Endothelial cell of umbilical vein (primary cell): ENCODE data around the gene CAMK2B.

Source experiments
- EZH2 ChIP-seq: IDR thresholded peaks from 2 replicates; pipeline ENCODE4 v1.6.1; 2012; ENCODE audit warnings: borderline replicate concordance, low read depth, mild to moderate bottlenecking, moderate library complexity, low read length, inconsistent platforms; ENCODE audit not compliant: severe bottlenecking
- GATA2 ChIP-seq: IDR thresholded peaks from 2 replicates; pipeline ENCODE4 v1.7.0; 2011; ENCODE audit warnings: low read depth, mild to moderate bottlenecking, moderate library complexity, mixed read lengths, low read length; ENCODE audit not compliant: insufficient read length, insufficient read depth
- JUN ChIP-seq: IDR thresholded peaks from 2 replicates; pipeline ENCODE4 v1.6.1; 2011; ENCODE audit warnings: borderline replicate concordance, low read depth; ENCODE audit not compliant: insufficient read length, insufficient read depth
- POLR2A ChIP-seq: IDR thresholded peaks from 2 replicates; pipeline ENCODE4 v1.6.1; 2012; ENCODE audit warnings: low read depth, mild to moderate bottlenecking, control low read depth, low read length
- POLR2AphosphoS5 ChIP-seq: IDR thresholded peaks from 2 replicates; pipeline ENCODE4 v1.6.1; 2012; ENCODE audit warnings: low read depth, mild to moderate bottlenecking, control low read depth, low read length, moderate library complexity; ENCODE audit not compliant: insufficient read depth
- TF ChIP-seq, protein P1 (sequence below), 2 donors: IDR thresholded peaks; 1 replicate in 1 of 2; 2 replicates in 1 of 2; pipeline ENCODE4 v1.5.1; 2011; ENCODE audit warnings: low read length in 2 of 2, mild to moderate bottlenecking in 2 of 2, moderate library complexity in 2 of 2, control low read depth in 1 of 2, inconsistent platforms in 1 of 2, low read depth in 1 of 2; ENCODE audit not compliant: insufficient read depth in 1 of 2; ENCODE audit errors: extremely low read depth in 1 of 2
- TF ChIP-seq, protein P2 (sequence below): IDR thresholded peaks from 2 replicates; pipeline ENCODE4 v1.6.1; 2011; ENCODE audit not compliant: insufficient read depth, insufficient read length

DNA sequence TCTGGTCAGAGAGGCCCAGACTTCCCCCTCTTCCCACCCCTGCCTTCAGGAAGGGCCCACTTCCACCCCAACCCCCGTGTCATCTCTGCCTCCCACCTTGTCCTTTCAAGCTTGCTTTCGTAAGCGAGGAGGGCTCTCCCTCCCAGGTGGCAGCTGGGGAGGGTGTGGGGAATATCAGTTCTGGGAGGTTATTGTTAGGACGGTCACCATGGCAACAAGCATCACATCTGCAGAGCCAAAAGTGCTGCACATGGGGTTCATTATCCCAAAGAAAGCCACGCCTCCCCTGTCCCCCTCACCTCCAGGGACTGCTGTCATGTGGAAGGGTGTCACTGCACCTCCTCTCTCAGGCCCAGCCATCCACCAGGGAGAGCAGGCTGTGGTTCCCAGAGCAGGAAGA lies 2.6 kb upstream of the CAMK2B start:
- TF ChIP-seq, protein P1, sequence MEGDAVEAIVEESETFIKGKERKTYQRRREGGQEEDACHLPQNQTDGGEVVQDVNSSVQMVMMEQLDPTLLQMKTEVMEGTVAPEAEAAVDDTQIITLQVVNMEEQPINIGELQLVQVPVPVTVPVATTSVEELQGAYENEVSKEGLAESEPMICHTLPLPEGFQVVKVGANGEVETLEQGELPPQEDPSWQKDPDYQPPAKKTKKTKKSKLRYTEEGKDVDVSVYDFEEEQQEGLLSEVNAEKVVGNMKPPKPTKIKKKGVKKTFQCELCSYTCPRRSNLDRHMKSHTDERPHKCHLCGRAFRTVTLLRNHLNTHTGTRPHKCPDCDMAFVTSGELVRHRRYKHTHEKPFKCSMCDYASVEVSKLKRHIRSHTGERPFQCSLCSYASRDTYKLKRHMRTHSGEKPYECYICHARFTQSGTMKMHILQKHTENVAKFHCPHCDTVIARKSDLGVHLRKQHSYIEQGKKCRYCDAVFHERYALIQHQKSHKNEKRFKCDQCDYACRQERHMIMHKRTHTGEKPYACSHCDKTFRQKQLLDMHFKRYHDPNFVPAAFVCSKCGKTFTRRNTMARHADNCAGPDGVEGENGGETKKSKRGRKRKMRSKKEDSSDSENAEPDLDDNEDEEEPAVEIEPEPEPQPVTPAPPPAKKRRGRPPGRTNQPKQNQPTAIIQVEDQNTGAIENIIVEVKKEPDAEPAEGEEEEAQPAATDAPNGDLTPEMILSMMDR (IDR thresholded peaks at IDR 0.05; ENCODE audit: extremely low read depth in 1 of 2, insufficient read depth in 1 of 2, low read depth in 1 of 2, low read length in 2 of 2): no peak
- TF ChIP-seq POLR2A (no peak), POLR2AphosphoS5 (no peak), GATA2 (no peak), EZH2 (no peak), JUN (no peak)
- TF ChIP-seq, protein P2, sequence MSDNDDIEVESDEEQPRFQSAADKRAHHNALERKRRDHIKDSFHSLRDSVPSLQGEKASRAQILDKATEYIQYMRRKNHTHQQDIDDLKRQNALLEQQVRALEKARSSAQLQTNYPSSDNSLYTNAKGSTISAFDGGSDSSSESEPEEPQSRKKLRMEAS: no peak
